OCI-LY1 (cell line): ENCODE data around the gene DOK4.

Source experiments
- H2AFZ ChIP-seq: fragments of 200-600 bp; sonication (generic), shearing (Covaris generic); 2 replicates; pipeline ENCODE4 v1.6.0; 2014; ENCODE audit warnings: antibody characterized with exemption, mild to moderate bottlenecking, low read length
- H3F3A ChIP-seq: fragments of 200-600 bp; sonication (generic), shearing (Covaris generic); 2 replicates; pipeline ENCODE4 v1.6.0; 2014; ENCODE audit warnings: mild to moderate bottlenecking, antibody characterized with exemption, low read length, moderate library complexity; ENCODE audit not compliant: insufficient read depth
- H3K27ac ChIP-seq: fragments of 200-600 bp; sonication (generic); 2 replicates; pipeline ENCODE4 v1.5.1; 2014; ENCODE audit warnings: low read length, mixed run types, mild to moderate bottlenecking, low read depth; ENCODE audit not compliant: poor library complexity, severe bottlenecking
- H3K27me3 ChIP-seq: fragments of 200-600 bp; sonication (generic); 2 replicates; pipeline ENCODE4 v1.6.0; 2014; ENCODE audit warnings: antibody characterized with exemption, mild to moderate bottlenecking, low read length, moderate library complexity; ENCODE audit not compliant: insufficient read depth
- H3K36me3 ChIP-seq: fragments of 200-600 bp; sonication (generic); 2 replicates; pipeline ENCODE4 v1.6.1; 2014; ENCODE audit warnings: mild to moderate bottlenecking, antibody characterized with exemption, low read length, moderate library complexity, mixed read lengths; ENCODE audit not compliant: insufficient read depth
- H3K4me1 ChIP-seq: fragments of 200-600 bp; sonication (generic); 2 replicates; pipeline ENCODE4 v1.5.1; 2014; ENCODE audit warnings: mild to moderate bottlenecking, low read length, moderate library complexity; ENCODE audit not compliant: insufficient read depth, severe bottlenecking
- H3K4me2 ChIP-seq: fragments of 200-600 bp; sonication (generic), shearing (Covaris generic); 2 replicates; pipeline ENCODE4 v1.6.1; 2014; ENCODE audit warnings: low read length
- H3K4me3 ChIP-seq: fragments of 200-600 bp; sonication (generic); 2 replicates; pipeline ENCODE4 v1.5.1; 2014; ENCODE audit warnings: low read length, low read depth, mild to moderate bottlenecking, mixed read lengths; ENCODE audit not compliant: poor library complexity, severe bottlenecking
- H3K79me2 ChIP-seq: fragments of 200-600 bp; shearing (Covaris generic); 2 replicates; pipeline ENCODE4 v1.6.1; 2016; ENCODE audit warnings: mixed run types, low read length, mixed read lengths; ENCODE audit not compliant: insufficient read depth
- H3K9ac ChIP-seq: fragments of 200-600 bp; sonication (generic), shearing (Covaris generic); 2 replicates; pipeline ENCODE4 v1.6.1; 2014; ENCODE audit warnings: mild to moderate bottlenecking, low read length, mixed read lengths
- H3K9me2 ChIP-seq: fragments of 200-600 bp; sonication (generic), shearing (Covaris generic); 2 replicates; pipeline ENCODE4 v1.6.1; 2014; ENCODE audit warnings: low read depth, mild to moderate bottlenecking, low read length, mixed read lengths
- H3K9me3 ChIP-seq: fragments of 200-600 bp; shearing (Covaris generic); 2 replicates; pipeline ENCODE4 v1.6.1; 2014; ENCODE audit warnings: low read length, mixed read lengths
- H4K20me1 ChIP-seq: fragments of 200-600 bp; sonication (generic), shearing (Covaris generic); 2 replicates; pipeline ENCODE4 v1.6.0; 2016; ENCODE audit warnings: mild to moderate bottlenecking, low read length; ENCODE audit not compliant: insufficient read depth
- CTCF ChIP-seq: fragments of 200-600 bp; sonication (generic), shearing (Covaris generic); IDR thresholded peaks from 2 replicates; pipeline ENCODE4 v1.5.1; 2017; ENCODE audit warnings: mild to moderate bottlenecking, antibody characterized with exemption, low read length, moderate library complexity, mixed read lengths
- EZH2 ChIP-seq: fragments of 200-600 bp; sonication (generic), shearing (Covaris generic); IDR thresholded peaks from 2 replicates; pipeline ENCODE4 v1.8.0; 2017; ENCODE audit warnings: borderline replicate concordance, mixed run types, mild to moderate bottlenecking, antibody characterized with exemption, low read length, moderate library complexity, mixed read lengths

The DOK4 gene

GRCh38 chr16:57483725-57484514 lies 2.4 kb downstream of the DOK4 start:
- Histone ChIP-seq H3K4me3 (no peak overlapping the region), H3K36me3 (no peaks in the 10 kb centered on the region), H3K4me1 (peaks cover 9% of the 10 kb centered on the region), H3K9me2 (no peaks in the 10 kb centered on the region), H3K27me3 (peaks cover 6% of the 10 kb centered on the region; the same call in 1 of the 2 replicates), H3F3A (no peaks in the 10 kb centered on the region), H3K4me2 (no peak overlapping the region), H2AFZ (no peak overlapping the region), H3K9me3 (no peaks in the 10 kb centered on the region), H3K27ac (no peak overlapping the region), H3K79me2 (no peaks in the 10 kb centered on the region), H4K20me1 (no peaks in the 10 kb centered on the region), H3K9ac (no peak overlapping the region)
- TF ChIP-seq CTCF (no peak), EZH2 (no peak)

- Histone ChIP-seq H3K9me3 (no peaks in the 10 kb centered on the region), H3K9me2 (no peaks in the 10 kb centered on the region), H3K4me1 (peaks cover 9% of the 10 kb centered on the region), H3K27ac (no peak overlapping the region), H3F3A (no peaks in the 10 kb centered on the region), H2AFZ (no peak overlapping the region), H3K27me3 (peaks cover 6% of the 10 kb centered on the region; the same call in 1 of the 2 replicates), H4K20me1 (no peaks in the 10 kb centered on the region), H3K9ac (no peak overlapping the region), H3K4me2 (no peak overlapping the region), H3K79me2 (no peaks in the 10 kb centered on the region), H3K4me3 (no peak overlapping the region), H3K36me3 (no peaks in the 10 kb centered on the region)
- TF ChIP-seq EZH2, result no peak
- TF ChIP-seq CTCF, result no peak
These were observed 3.3 kb downstream of the DOK4 start for GRCh38 chr16:57482845-57483545.

GRCh38 chr16:57481421-57481820 lies 4.9 kb downstream of the DOK4 start:
- no peak overlapping the region for H3K27ac ChIP-seq
- H3F3A ChIP-seq, result no peaks in the 10 kb centered on the region
- peaks cover 9% of the 10 kb centered on the region for H3K4me1 ChIP-seq
- no peaks in the 10 kb centered on the region for H3K79me2 ChIP-seq
- no peaks in the 10 kb centered on the region for H3K9me3 ChIP-seq
- no peaks in the 10 kb centered on the region for H3K9me2 ChIP-seq
- TF ChIP-seq CTCF, result no peak
- no peak for TF ChIP-seq EZH2
- H3K4me3 ChIP-seq, result no peak overlapping the region
- no peak overlapping the region for H3K4me2 ChIP-seq
- no peaks in the 10 kb centered on the region for H3K36me3 ChIP-seq
- 0 out of 2 replicates have a peak, but pooled peaks cover 6% of the 10 kb centered on the region for H3K27me3 ChIP-seq
- H4K20me1 ChIP-seq, result no peaks in the 10 kb centered on the region
- no peak overlapping the region for H2AFZ ChIP-seq
- no peak overlapping the region for H3K9ac ChIP-seq
